DND-41 (cell line): ENCODE data around the gene SOX5.

Source experiments
- CTCF ChIP-seq: IDR thresholded peaks from 2 replicates; pipeline ENCODE4 v1.5.1; 2012; ENCODE audit warnings: borderline replicate concordance, low read length, moderate library complexity, mild to moderate bottlenecking; ENCODE audit not compliant: poor library complexity, severe bottlenecking; ENCODE audit errors: extremely low read depth
- EZH2 ChIP-seq: IDR thresholded peaks from 3 replicates; pipeline ENCODE4 v1.6.1; 2012; ENCODE audit warnings: borderline replicate concordance, low read depth, mild to moderate bottlenecking, moderate library complexity, low read length, inconsistent platforms; ENCODE audit not compliant: severe bottlenecking

GRCh38 chr12:23987046-23987445 is 37.6 kb upstream of the SOX5 start:
- TF ChIP-seq CTCF = no peak
- TF ChIP-seq EZH2 = no peak
